Activated CD4-positive, alpha-beta T cell treated with anti-CD3 and anti-CD28 coated beads, Interleukin-2, amount 50 U/mL, for 16 hours (primary cell): Measurements from ENCODE around the gene CCL14.

ENCODE experiments used
- DNase-seq: peaks from one replicate; pipeline ENCODE4 v3.0.0-alpha.2; 2020

Gene CCL14

DNA sequence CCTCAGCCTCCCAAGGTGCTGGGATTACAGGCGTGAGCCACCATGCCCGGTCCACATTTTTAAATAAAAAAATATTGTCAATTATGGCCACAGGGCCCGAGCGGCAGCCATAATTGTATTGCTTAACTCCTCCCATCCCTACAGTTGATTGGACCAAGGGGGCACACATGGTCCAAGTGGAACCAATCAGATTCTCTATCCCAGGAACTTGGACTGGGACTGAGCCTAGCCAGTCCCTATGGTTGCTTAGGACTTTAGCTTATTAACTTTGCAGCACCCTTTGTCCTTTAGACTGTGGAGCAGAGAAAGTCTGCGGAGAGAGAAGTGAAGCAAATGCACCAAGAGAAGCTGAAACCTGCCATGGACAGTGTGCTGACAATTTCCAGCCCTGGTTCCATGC lies 50.5 kb downstream of the CCL14 start:
- DNase-seq = no peak

DNA sequence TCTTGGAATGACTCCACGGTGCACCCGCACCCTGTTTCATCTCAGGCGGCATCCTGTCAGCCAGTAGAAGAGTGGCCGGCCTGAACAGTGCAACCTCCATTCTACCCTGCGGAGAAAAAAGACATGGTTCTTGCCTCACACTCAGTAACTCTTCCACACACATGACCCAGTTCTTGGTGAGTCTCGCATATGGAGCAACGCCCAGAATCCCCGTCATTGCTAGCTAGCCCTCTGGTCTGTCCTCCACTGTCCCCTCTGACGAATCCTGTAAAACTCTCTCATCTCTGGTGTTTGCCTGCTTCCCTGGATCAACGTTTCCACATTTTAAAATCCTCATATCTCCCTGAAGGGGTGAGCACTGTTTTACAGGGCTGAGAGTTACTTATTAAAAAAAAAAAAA lies 51.8 kb downstream of the CCL14 start:
- DNase-seq = no peak
